Right lobe of liver (tissue), 4 donors: ENCODE measurements around the gene BRPF3.

Source experiments
- CTCF ChIP-seq, 4 donors: fragments of 200-600 bp in 3 of 4; fragments of 450-650 bp in 1 of 4; IDR thresholded peaks; one replicate each; pipeline versions ENCODE4 v1.5.1 to v1.8.0; 2016 to 2022; ENCODE audit warnings: antibody characterized with exemption in 4 of 4, mild to moderate bottlenecking in 2 of 4
- POLR2A ChIP-seq: fragments of 450-650 bp; IDR thresholded peaks from one replicate; pipeline ENCODE4 v1.6.1; 2017; ENCODE audit warnings: antibody characterized with exemption, mild to moderate bottlenecking
- donor health status: DM: no; HTN: no; CAD: no.
- donor health status: DM: no; HTN: no; CAD: no.
- donor health status: DM: no; HTN: yes; CAD: no.

DNA sequence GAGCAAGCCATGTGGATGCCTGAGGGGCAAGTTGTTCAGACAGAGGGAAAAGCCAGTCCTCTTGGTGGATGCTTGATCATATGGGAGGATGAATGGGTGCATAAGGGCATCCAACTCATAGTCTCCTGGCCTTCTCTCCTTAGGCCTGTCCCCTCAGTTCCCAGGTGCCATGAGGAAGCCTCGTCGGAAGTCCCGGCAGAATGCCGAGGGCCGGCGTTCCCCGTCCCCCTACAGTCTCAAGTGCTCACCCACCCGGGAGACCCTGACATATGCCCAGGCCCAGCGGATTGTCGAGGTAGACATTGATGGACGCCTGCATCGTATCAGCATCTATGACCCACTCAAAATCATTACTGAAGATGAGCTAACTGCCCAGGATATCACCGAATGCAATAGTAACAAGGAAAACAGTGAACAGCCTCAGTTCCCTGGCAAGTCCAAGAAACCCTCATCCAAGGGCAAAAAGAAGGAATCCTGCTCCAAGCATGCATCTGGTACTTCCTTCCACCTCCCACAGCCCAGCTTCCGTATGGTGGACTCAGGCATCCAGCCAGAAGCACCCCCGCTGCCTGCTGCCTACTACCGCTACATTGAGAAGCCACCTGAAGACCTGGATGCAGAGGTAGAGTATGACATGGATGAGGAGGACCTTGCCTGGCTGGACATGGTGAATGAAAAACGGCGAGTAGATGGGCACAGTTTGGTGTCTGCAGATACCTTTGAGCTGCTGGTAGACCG lies 3.8 kb downstream of the BRPF3 start:
- TF ChIP-seq CTCF (IDR thresholded peaks at IDR 0.05) (no peak), POLR2A (no peak)
